OCI-LY3 (cell line): Measurements from ENCODE around the gene TAF7L.

ENCODE experiments used
- H2AFZ ChIP-seq: fragments of 200-600, 300-600 bp; shearing (Covaris generic); 2 replicates; pipeline ENCODE4 v1.6.0; 2014; ENCODE audit warnings: antibody characterized with exemption, low read depth, low read length
- H3K27ac ChIP-seq: fragments of 200-600, 300-600 bp; sonication (generic); 2 replicates; pipeline ENCODE4 v1.5.1; 2014; ENCODE audit warnings: mild to moderate bottlenecking, low read length, moderate library complexity, mixed read lengths
- H3K27me3 ChIP-seq: fragments of 200-600, 300-600 bp; sonication (generic); 2 replicates; pipeline ENCODE4 v1.6.1; 2014; ENCODE audit warnings: low read depth, low read length, mixed read lengths
- H3K36me3 ChIP-seq: fragments of 200-600, 300-600 bp; sonication (generic); replicated peaks from 2 replicates; pipeline ENCODE3; 2014; ENCODE audit warnings: low read depth, low read length, mixed read lengths
- H3K4me1 ChIP-seq: fragments of 300-600, 200-600 bp; sonication (generic); 2 replicates; pipeline ENCODE4 v1.6.1; 2014; ENCODE audit warnings: low read length, mixed read lengths
- H3K4me2 ChIP-seq: fragments of 200-600, 300-600 bp; sonication (generic); 2 replicates; pipeline ENCODE4 v1.6.1; 2014; ENCODE audit warnings: low read length, mixed read lengths
- H3K4me3 ChIP-seq: fragments of 300-600, 200-600 bp; sonication (generic); 2 replicates; pipeline ENCODE4 v1.5.1; 2014; ENCODE audit warnings: antibody characterized with exemption, mild to moderate bottlenecking, low read length, moderate library complexity
- H3K79me2 ChIP-seq: fragments of 300-600, 200-600 bp; shearing (Covaris generic); 2 replicates; pipeline ENCODE4 v1.6.1; 2014; ENCODE audit warnings: mild to moderate bottlenecking, low read length, mixed read lengths
- H3K9ac ChIP-seq: fragments of 300-600, 200-600 bp; shearing (Covaris generic); 2 replicates; pipeline ENCODE4 v1.6.0; 2014; ENCODE audit warnings: mild to moderate bottlenecking, low read length, moderate library complexity
- H3K9me3 ChIP-seq: fragments of 200-600, 300-600 bp; shearing (Covaris generic); 2 replicates; pipeline ENCODE4 v1.6.1; 2014; ENCODE audit warnings: low read length, mixed read lengths; ENCODE audit not compliant: insufficient read depth
- H4K20me1 ChIP-seq: fragments of 200-600, 300-600 bp; sonication (generic); 2 replicates; pipeline ENCODE4 v1.6.1; 2016; ENCODE audit warnings: low read length, mixed read lengths; ENCODE audit not compliant: insufficient read depth
- EZH2phosphoT487 ChIP-seq: fragments of 200-600 bp; shearing (Covaris generic); IDR thresholded peaks from 2 replicates; pipeline ENCODE4 v1.6.1; 2018; ENCODE audit warnings: antibody characterized with exemption, mixed run types, low read depth
- TF ChIP-seq, protein P1 (sequence below): fragments of 200-600, 300-600 bp; sonication (generic); IDR thresholded peaks from 2 replicates; pipeline ENCODE4 v1.5.1; 2014; ENCODE audit warnings: antibody characterized with exemption, low read length, low read depth

TAF7L gene

DNA sequence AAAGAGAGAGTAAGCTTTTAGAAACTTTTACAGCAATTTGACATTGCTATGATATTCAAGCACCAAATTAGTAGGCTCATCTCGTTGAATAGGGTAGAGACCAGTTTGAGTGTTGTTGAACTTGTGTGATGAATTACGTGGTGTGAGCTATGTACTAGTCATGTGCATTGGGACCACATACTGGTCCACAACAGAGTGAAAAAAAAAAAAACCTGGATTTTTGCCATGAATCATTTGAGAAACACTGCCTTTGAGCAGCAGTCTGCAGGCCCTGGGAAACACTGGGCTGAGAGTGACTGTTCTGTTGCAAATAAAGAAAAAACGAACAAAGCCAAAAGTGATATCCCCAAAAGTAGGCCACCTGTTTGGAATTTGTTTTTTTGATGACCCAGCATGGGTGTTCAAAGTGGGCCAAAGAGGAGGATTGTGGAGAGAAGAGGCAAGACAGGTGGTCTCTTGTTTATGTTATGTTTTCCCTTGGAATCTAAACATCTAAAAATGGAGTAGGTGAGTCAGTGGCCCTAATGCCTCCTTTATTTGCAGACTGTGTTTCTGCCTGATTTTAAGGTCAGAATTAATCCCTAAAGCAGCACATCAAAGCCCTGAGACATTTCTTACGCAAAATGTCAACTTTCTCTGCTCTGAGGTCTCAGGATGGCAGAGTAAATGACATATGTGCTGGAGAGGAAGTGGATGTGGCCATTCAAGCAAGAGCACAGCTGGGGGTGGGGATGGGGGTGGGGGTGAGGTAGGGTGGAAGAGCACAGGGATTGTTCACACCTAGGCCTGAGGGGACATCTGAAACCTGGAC is 33.5 kb downstream of the TAF7L start:
- Histone ChIP-seq H3K4me2 (no peak overlapping the region), H3K27me3 (no peaks in the 10 kb centered on the region), H3K4me1 (no peaks in the 10 kb centered on the region), H3K4me3 (no peak overlapping the region), H3K9ac (no peak overlapping the region), H3K9me3 (no peaks in the 10 kb centered on the region), H4K20me1 (no peaks in the 10 kb centered on the region), H3K36me3 (no peaks in the 10 kb centered on the region), H2AFZ (no peak overlapping the region), H3K79me2 (no peaks in the 10 kb centered on the region), H3K27ac (no peak overlapping the region)
- TF ChIP-seq EZH2phosphoT487 = no peak

DNA sequence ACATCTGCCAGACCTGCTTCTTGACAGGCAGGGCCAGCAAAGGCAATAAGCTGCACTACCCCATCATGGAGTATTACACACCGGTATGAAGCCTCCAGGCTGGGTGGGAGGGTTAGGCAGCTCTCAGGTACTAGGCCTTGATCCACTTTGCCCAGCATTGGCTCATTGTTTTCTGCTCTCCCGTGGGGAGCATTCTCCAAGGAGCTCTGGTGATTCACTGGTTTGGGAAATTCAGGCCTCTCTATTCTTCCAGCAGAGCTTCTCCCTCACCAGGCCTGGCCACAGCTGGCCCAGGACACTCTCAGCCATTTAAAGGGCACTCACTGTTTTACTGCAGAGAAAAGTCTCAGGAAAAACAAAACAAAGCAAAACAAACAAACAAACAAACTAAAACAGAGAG is 38.5 kb downstream of the TAF7L start:
- Histone ChIP-seq H4K20me1 (no peaks in the 10 kb centered on the region), H3K27ac (no peak overlapping the region), H3K9ac (no peak overlapping the region), H3K36me3 (no peaks in the 10 kb centered on the region), H3K79me2 (no peaks in the 10 kb centered on the region), H3K4me3 (no peak overlapping the region), H2AFZ (no peak overlapping the region), H3K9me3 (no peaks in the 10 kb centered on the region), H3K4me2 (no peak overlapping the region), H3K4me1 (no peaks in the 10 kb centered on the region), H3K27me3 (no peaks in the 10 kb centered on the region)
- TF ChIP-seq, protein P1, sequence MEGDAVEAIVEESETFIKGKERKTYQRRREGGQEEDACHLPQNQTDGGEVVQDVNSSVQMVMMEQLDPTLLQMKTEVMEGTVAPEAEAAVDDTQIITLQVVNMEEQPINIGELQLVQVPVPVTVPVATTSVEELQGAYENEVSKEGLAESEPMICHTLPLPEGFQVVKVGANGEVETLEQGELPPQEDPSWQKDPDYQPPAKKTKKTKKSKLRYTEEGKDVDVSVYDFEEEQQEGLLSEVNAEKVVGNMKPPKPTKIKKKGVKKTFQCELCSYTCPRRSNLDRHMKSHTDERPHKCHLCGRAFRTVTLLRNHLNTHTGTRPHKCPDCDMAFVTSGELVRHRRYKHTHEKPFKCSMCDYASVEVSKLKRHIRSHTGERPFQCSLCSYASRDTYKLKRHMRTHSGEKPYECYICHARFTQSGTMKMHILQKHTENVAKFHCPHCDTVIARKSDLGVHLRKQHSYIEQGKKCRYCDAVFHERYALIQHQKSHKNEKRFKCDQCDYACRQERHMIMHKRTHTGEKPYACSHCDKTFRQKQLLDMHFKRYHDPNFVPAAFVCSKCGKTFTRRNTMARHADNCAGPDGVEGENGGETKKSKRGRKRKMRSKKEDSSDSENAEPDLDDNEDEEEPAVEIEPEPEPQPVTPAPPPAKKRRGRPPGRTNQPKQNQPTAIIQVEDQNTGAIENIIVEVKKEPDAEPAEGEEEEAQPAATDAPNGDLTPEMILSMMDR = no peak
- no peak for TF ChIP-seq EZH2phosphoT487

DNA sequence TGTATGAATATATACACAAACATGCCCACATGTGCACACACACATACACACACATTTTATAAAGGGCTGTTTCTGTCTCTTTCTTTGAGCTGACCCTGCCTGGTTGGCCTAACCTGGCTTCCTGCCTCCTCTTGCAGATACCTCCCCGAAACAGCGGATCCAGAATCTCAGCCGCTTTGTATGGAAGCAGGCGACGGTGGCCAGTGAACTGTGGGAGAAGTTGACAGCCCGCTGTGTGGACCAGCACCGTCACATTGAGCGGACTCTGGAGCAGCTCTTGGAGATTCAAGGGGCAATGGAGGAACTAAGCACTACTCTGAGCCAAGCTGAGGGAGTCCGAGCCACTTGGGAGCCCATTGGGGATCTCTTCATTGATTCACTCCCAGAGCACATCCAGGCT is 49.6 kb downstream of the TAF7L start:
- no peak for TF ChIP-seq EZH2phosphoT487
- TF ChIP-seq, protein P1 = no peak
- H2AFZ ChIP-seq = no peak overlapping the region

DNA sequence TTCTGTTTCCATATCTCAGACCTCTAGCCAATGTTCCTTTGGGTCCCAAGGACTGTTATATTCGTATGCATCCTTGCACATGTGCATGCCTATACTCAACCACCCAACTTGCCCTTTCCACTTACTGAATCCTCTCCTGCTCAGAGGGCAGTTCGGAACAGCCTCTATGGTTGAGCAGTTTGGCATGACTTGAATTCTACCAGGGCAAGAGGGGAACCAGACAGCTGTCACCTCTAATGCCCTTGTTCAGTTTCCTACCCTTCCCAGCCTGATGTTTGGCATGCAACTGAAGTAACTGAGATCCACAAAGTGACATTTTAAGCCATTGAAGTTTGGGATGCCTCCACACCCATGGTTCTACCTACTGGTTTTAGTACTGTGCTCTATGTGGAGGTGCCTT is 54.1 kb downstream of the TAF7L start:
- Histone ChIP-seq H3K4me2 (no peak overlapping the region), H3K4me3 (no peak overlapping the region), H3K9ac (no peak overlapping the region), H3K9me3 (no peaks in the 10 kb centered on the region), H3K27me3 (no peaks in the 10 kb centered on the region), H4K20me1 (no peaks in the 10 kb centered on the region), H3K4me1 (no peaks in the 10 kb centered on the region), H3K27ac (no peak overlapping the region), H2AFZ (no peak overlapping the region), H3K36me3 (no peaks in the 10 kb centered on the region), H3K79me2 (no peaks in the 10 kb centered on the region)
- TF ChIP-seq, protein P1 = no peak
- TF ChIP-seq EZH2phosphoT487 = no peak

More for the DNA sequence above, 49.6 kb downstream of the TAF7L start:
- H3K9me3 ChIP-seq = no peaks in the 10 kb centered on the region
- H3K27me3 ChIP-seq = no peaks in the 10 kb centered on the region
- H3K9ac ChIP-seq = no peak overlapping the region
- no peak overlapping the region for H3K4me3 ChIP-seq
- H3K4me1 ChIP-seq = no peaks in the 10 kb centered on the region
- no peak overlapping the region for H3K4me2 ChIP-seq
- H4K20me1 ChIP-seq = no peaks in the 10 kb centered on the region
- no peaks in the 10 kb centered on the region for H3K79me2 ChIP-seq
- H3K27ac ChIP-seq = no peak overlapping the region
- no peaks in the 10 kb centered on the region for H3K36me3 ChIP-seq
